NCI-H526 (cell line): ENCODE measurements around the gene FAM222A.

Source experiments
- DNase-seq, 2 experiments: peaks; one replicate each; lab custom pipeline; 2025; lab: John Stamatoyannopoulos, UW

The FAM222A gene

GRCh38 chr12:109798691-109799090 is 85.1 kb downstream of the FAM222A start:
- no peak for DNase-seq

- DNase-seq, result no peak
These were observed 86.9 kb downstream of the FAM222A start for GRCh38 chr12:109800536-109800935.

- DNase-seq, result no peak
These were observed 89.2 kb downstream of the FAM222A start for GRCh38 chr12:109802828-109803227.

- no peak for DNase-seq
These were observed 90.1 kb downstream of the FAM222A start for GRCh38 chr12:109803678-109804077.

- peak; percentile 16 to 70 for DNase-seq
These were observed 91.5 kb downstream of the FAM222A start for GRCh38 chr12:109804820-109805761.

- no peak for DNase-seq
These were observed 94.5 kb downstream of the FAM222A start for GRCh38 chr12:109807954-109808643.

GRCh38 chr12:109808876-109809646 is 95.4 kb downstream of the FAM222A start:
- DNase-seq, result no peak

- DNase-seq, result no peak
These were observed 97.5 kb downstream of the FAM222A start for GRCh38 chr12:109810954-109811623.

- DNase-seq, result no peak
These were observed 98.0 kb downstream of the FAM222A start for GRCh38 chr12:109811624-109811995.

GRCh38 chr12:109813810-109814416 is 100.3 kb downstream of the FAM222A start:
- DNase-seq, result no peak

GRCh38 chr12:109814600-109815150 is 101.0 kb downstream of the FAM222A start:
- DNase-seq, result no peak

GRCh38 chr12:109815225-109815624 is 101.6 kb downstream of the FAM222A start:
- no peak for DNase-seq

- DNase-seq, result no peak
These were observed 102.4 kb downstream of the FAM222A start for GRCh38 chr12:109815757-109816617.

- DNase-seq, result no peak
These were observed 103.2 kb downstream of the FAM222A start for GRCh38 chr12:109816870-109817269.

- DNase-seq, result no peak
These were observed 104.1 kb downstream of the FAM222A start for GRCh38 chr12:109817627-109818231.

GRCh38 chr12:109818253-109818652 is 104.6 kb downstream of the FAM222A start:
- no peak for DNase-seq

GRCh38 chr12:109818905-109819500 is 105.4 kb downstream of the FAM222A start:
- no peak for DNase-seq
